ENCODE results near the gene ATRNL1.

GRCh38 chr10:115883372-115883771, 790.2 kb downstream of the ATRNL1 start:
- TF ChIP-seq, protein P1, sequence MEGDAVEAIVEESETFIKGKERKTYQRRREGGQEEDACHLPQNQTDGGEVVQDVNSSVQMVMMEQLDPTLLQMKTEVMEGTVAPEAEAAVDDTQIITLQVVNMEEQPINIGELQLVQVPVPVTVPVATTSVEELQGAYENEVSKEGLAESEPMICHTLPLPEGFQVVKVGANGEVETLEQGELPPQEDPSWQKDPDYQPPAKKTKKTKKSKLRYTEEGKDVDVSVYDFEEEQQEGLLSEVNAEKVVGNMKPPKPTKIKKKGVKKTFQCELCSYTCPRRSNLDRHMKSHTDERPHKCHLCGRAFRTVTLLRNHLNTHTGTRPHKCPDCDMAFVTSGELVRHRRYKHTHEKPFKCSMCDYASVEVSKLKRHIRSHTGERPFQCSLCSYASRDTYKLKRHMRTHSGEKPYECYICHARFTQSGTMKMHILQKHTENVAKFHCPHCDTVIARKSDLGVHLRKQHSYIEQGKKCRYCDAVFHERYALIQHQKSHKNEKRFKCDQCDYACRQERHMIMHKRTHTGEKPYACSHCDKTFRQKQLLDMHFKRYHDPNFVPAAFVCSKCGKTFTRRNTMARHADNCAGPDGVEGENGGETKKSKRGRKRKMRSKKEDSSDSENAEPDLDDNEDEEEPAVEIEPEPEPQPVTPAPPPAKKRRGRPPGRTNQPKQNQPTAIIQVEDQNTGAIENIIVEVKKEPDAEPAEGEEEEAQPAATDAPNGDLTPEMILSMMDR (IDR thresholded peaks at IDR 0.05) = no peak
- no peak for TF ChIP-seq POLR2AphosphoS5 (IDR thresholded peaks at IDR 0.05; ENCODE audit: low read depth, low read length)
